ENCODE results near the gene TCIRG1. TPM values are rescaled to one million over a fixed set of nuclear protein-coding genes. Genes with fewer than 3 reads are reported as not detected.

Gene TCIRG1
- total and polyA plus RNA-seq, 2 of the 13 experiments (the other 11 are each of a cell fraction or from before 2014, with no cell fraction given): 48.0 to 69.6 TPM

DNA sequence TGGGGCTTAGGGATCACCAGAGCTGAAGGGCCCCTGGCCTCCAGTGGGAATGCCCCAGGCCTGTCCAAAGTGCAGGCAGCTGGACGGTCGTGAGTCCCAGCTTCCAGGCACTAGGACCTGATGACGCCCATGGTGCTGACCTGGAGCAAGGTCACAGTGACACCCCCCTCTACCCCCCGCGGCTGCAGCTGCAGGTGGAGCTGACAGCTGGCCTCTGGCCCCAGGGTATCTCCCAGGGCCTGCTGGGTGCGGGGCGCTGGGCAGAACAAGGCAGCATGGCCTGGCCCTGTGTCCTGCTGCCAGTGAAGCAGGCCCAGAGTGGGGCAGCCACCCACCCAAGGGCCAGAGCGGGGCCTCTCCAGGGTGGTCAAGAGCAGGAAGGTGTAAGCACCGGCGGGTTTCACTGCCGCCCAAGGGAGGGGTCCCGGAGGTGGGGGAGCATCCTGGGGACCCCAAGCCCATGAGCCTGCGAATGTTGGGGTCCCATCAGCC, 553 bp upstream of the TCIRG1 start (continued):
- TF ChIP-seq ADNP (CRISPR knock-in tag; IDR thresholded peaks at IDR 0.05) (peak; percentile 77; the same call in 1 of the 2 replicates), RERE (CRISPR knock-in tag; IDR thresholded peaks at IDR 0.05; ENCODE audit: low read depth) (peak; percentile 75), ZNF878 (CRISPR knock-in tag; IDR thresholded peaks at IDR 0.05) (peak; percentile 94), ZNF782 (CRISPR knock-in tag; IDR thresholded peaks at IDR 0.05; ENCODE audit: borderline replicate concordance) (0 out of 2 replicates have a peak, but pooled peaks have one; percentile 76), ZBTB33 (CRISPR knock-in tag; IDR thresholded peaks at IDR 0.05) (peak; percentile 60; the same call in 1 of the 2 replicates), TFDP2 (CRISPR knock-in tag; IDR thresholded peaks at IDR 0.05) (no peak; the same call in 1 of the 2 replicates), RFXAP (CRISPR knock-in tag; IDR thresholded peaks at IDR 0.05; ENCODE audit: borderline replicate concordance) (no peak; the same call in 1 of the 2 replicates), GZF1 (CRISPR knock-in tag; IDR thresholded peaks at IDR 0.05) (peak; percentile 28; the same call in 1 of the 2 replicates), DR1 (CRISPR knock-in tag; IDR thresholded peaks at IDR 0.05) (peak; percentile 69; the same call in 1 of the 2 replicates), AGO1 (IDR thresholded peaks at IDR 0.05; ENCODE audit: low read depth, low read length, poor library complexity, severe bottlenecking) (peak; percentile 92), CBX1 (IDR thresholded peaks at IDR 0.05; ENCODE audit: low read depth) (peak; percentile 94)
- TF ChIP-seq, protein P1, sequence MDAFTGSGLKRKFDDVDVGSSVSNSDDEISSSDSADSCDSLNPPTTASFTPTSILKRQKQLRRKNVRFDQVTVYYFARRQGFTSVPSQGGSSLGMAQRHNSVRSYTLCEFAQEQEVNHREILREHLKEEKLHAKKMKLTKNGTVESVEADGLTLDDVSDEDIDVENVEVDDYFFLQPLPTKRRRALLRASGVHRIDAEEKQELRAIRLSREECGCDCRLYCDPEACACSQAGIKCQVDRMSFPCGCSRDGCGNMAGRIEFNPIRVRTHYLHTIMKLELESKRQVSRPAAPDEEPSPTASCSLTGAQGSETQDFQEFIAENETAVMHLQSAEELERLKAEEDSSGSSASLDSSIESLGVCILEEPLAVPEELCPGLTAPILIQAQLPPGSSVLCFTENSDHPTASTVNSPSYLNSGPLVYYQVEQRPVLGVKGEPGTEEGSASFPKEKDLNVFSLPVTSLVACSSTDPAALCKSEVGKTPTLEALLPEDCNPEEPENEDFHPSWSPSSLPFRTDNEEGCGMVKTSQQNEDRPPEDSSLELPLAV (CRISPR knock-in tag; conservative IDR thresholded peaks at IDR 0.05; ENCODE audit: low read depth): 0 out of 2 replicates have a peak, but pooled peaks have one; percentile 32
- TF ChIP-seq, protein P2, sequence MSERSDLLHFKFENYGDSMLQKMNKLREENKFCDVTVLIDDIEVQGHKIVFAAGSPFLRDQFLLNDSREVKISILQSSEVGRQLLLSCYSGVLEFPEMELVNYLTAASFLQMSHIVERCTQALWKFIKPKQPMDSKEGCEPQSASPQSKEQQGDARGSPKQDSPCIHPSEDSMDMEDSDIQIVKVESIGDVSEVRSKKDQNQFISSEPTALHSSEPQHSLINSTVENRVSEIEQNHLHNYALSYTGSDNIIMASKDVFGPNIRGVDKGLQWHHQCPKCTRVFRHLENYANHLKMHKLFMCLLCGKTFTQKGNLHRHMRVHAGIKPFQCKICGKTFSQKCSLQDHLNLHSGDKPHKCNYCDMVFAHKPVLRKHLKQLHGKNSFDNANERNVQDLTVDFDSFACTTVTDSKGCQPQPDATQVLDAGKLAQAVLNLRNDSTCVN (CRISPR knock-in tag; IDR thresholded peaks at IDR 0.05; ENCODE audit: borderline replicate concordance): peak; percentile 18; the same call in 1 of the 2 replicates
- TF ChIP-seq, protein P3, sequence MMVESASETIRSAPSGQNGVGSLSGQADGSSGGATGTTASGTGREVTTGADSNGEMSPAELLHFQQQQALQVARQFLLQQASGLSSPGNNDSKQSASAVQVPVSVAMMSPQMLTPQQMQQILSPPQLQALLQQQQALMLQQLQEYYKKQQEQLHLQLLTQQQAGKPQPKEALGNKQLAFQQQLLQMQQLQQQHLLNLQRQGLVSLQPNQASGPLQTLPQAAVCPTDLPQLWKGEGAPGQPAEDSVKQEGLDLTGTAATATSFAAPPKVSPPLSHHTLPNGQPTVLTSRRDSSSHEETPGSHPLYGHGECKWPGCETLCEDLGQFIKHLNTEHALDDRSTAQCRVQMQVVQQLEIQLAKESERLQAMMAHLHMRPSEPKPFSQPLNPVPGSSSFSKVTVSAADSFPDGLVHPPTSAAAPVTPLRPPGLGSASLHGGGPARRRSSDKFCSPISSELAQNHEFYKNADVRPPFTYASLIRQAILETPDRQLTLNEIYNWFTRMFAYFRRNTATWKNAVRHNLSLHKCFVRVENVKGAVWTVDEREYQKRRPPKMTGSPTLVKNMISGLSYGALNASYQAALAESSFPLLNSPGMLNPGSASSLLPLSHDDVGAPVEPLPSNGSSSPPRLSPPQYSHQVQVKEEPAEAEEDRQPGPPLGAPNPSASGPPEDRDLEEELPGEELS (CRISPR knock-in tag; IDR thresholded peaks at IDR 0.05): peak; percentile 80

Data from HepG2 (cell line).